H9 (cell line): ENCODE data around the gene ACAD10. TPM values are rescaled to one million over a fixed set of nuclear protein-coding genes. Genes with fewer than 3 reads are reported as not detected.

Source experiments
- DNase-seq: peaks from one replicate; pipeline ENCODE4 v3.0.0-alpha.2; 2017
- H2AFZ ChIP-seq: one replicate; pipeline ENCODE4 v1.6.1; 2013; ENCODE audit warnings: mild to moderate bottlenecking, low read length, control low read depth, moderate library complexity
- H2AK5ac ChIP-seq: 2 replicates; pipeline ENCODE4 v1.6.1; 2013; ENCODE audit warnings: low read length, control low read depth, mixed read lengths; ENCODE audit not compliant: insufficient read length
- H2BK120ac ChIP-seq: one replicate; pipeline ENCODE4 v1.6.1; 2013; ENCODE audit warnings: low read depth, mild to moderate bottlenecking, low read length, control low read depth, inconsistent platforms; ENCODE audit not compliant: poor library complexity, severe bottlenecking
- H2BK12ac ChIP-seq: 2 replicates; pipeline ENCODE4 v1.6.1; 2013; ENCODE audit warnings: low read length, control low read depth, mixed read lengths, low read depth; ENCODE audit not compliant: insufficient read length
- H2BK15ac ChIP-seq: 2 replicates; pipeline ENCODE4 v1.6.1; 2013; ENCODE audit warnings: low read depth, low read length, control low read depth
- H2BK20ac ChIP-seq: one replicate; pipeline ENCODE4 v1.6.1; 2013; ENCODE audit warnings: low read depth, mild to moderate bottlenecking, low read length, control low read depth, inconsistent platforms; ENCODE audit not compliant: poor library complexity, severe bottlenecking
- H2BK5ac ChIP-seq: 2 replicates; pipeline ENCODE4 v1.6.1; 2013; ENCODE audit warnings: low read length, control low read depth, mixed read lengths; ENCODE audit not compliant: insufficient read length
- H3K14ac ChIP-seq: 2 replicates; pipeline ENCODE4 v1.6.1; 2013; ENCODE audit warnings: low read length, control low read depth; ENCODE audit not compliant: insufficient read depth
- H3K18ac ChIP-seq: 2 replicates; pipeline ENCODE4 v1.6.1; 2013; ENCODE audit warnings: low read depth, mild to moderate bottlenecking, mixed read lengths, low read length, control low read depth; ENCODE audit not compliant: insufficient read length
- H3K23ac ChIP-seq: 2 replicates; pipeline ENCODE4 v1.6.1; 2013; ENCODE audit warnings: low read length, control low read depth, mixed read lengths, low read depth; ENCODE audit not compliant: insufficient read length
- H3K23me2 ChIP-seq: 2 replicates; pipeline ENCODE4 v1.6.1; 2013; ENCODE audit warnings: low read depth, mild to moderate bottlenecking, mixed read lengths, low read length, control low read depth; ENCODE audit not compliant: insufficient read length, poor library complexity, severe bottlenecking
- H3K27ac ChIP-seq: 2 replicates; pipeline ENCODE4 v1.5.1; 2013; ENCODE audit warnings: low read length, control low read depth, mixed read lengths, low read depth; ENCODE audit not compliant: insufficient read length
- H3K27me3 ChIP-seq: 2 replicates; pipeline ENCODE4 v1.6.1; 2013; ENCODE audit warnings: low read length, control low read depth, inconsistent platforms; ENCODE audit not compliant: insufficient read depth
- H3K4ac ChIP-seq: 2 replicates; pipeline ENCODE4 v1.6.1; 2013; ENCODE audit warnings: low read depth, mild to moderate bottlenecking, control low read depth, inconsistent platforms, low read length, moderate library complexity
- H3K4me1 ChIP-seq: 2 replicates; pipeline ENCODE4 v1.6.1; 2013; ENCODE audit warnings: low read length, control low read depth, inconsistent platforms; ENCODE audit not compliant: insufficient read depth
- H3K4me2 ChIP-seq: 2 replicates; pipeline ENCODE4 v1.6.1; 2013; ENCODE audit warnings: low read length, control low read depth, mixed read lengths; ENCODE audit not compliant: insufficient read length, insufficient read depth
- H3K56ac ChIP-seq: 2 replicates; pipeline ENCODE4 v1.6.1; 2013; ENCODE audit warnings: low read depth, mild to moderate bottlenecking, mixed read lengths, low read length, control low read depth; ENCODE audit not compliant: insufficient read length
- H3K79me1 ChIP-seq: 2 replicates; pipeline ENCODE4 v1.6.1; 2013; ENCODE audit warnings: low read depth, mild to moderate bottlenecking, moderate library complexity, low read length, control low read depth, inconsistent platforms; ENCODE audit not compliant: insufficient read depth, poor library complexity, severe bottlenecking
- H3K79me2 ChIP-seq: 2 replicates; pipeline ENCODE4 v1.6.1; 2013; ENCODE audit warnings: low read length, control low read depth, inconsistent platforms; ENCODE audit not compliant: insufficient read depth
- H3K9ac ChIP-seq: 2 replicates; pipeline ENCODE4 v1.6.1; 2013; ENCODE audit warnings: low read length, control low read depth, mixed read lengths; ENCODE audit not compliant: insufficient read length; ENCODE audit errors: extremely low read depth
- H3K9me3 ChIP-seq: one replicate; pipeline ENCODE4 v1.6.1; 2013; ENCODE audit warnings: low read depth, low read length, inconsistent platforms; ENCODE audit not compliant: control insufficient read depth
- H3T11ph ChIP-seq: one replicate; pipeline ENCODE4 v1.6.1; 2013; ENCODE audit warnings: mild to moderate bottlenecking, low read length, control low read depth, inconsistent platforms
- H4K20me1 ChIP-seq: one replicate; pipeline ENCODE4 v1.6.1; 2013; ENCODE audit not compliant: control insufficient read depth, insufficient read length, insufficient read depth
- H4K5ac ChIP-seq: 2 replicates; pipeline ENCODE4 v1.6.1; 2013; ENCODE audit warnings: low read depth, mild to moderate bottlenecking, mixed read lengths, low read length, control low read depth; ENCODE audit not compliant: insufficient read length
- H4K8ac ChIP-seq: replicated peaks from 2 replicates; pipeline ENCODE4 v1.6.1; 2013; ENCODE audit warnings: low read length, control low read depth, mixed read lengths, low read depth; ENCODE audit not compliant: insufficient read length
- H4K91ac ChIP-seq: 2 replicates; pipeline ENCODE4 v1.6.1; 2013; ENCODE audit warnings: low read depth, mild to moderate bottlenecking, moderate library complexity, mixed read lengths, low read length, control low read depth; ENCODE audit not compliant: insufficient read length
- H3K27ac Mint-ChIP-seq, 3 experiments: 2 replicates in 2 of 3; 3 replicates in 1 of 3; pipeline ENCODE4 v1.8.0; 2020 to 2021; ENCODE audit warnings: mixed read lengths in 3 of 3, mild to moderate bottlenecking in 1 of 3, moderate library complexity in 1 of 3
- H3K27me3 Mint-ChIP-seq: 2 replicates; pipeline ENCODE4 v1.8.0; 2021; ENCODE audit warnings: low read depth, mild to moderate bottlenecking, moderate library complexity, mixed read lengths
- H3K36me3 Mint-ChIP-seq, 3 experiments: 2 replicates in 2 of 3; 3 replicates in 1 of 3; pipeline ENCODE4 v1.8.0; 2020 to 2021; ENCODE audit warnings: low read depth in 3 of 3, mixed read lengths in 3 of 3; ENCODE audit not compliant: insufficient read depth in 1 of 3
- H3K4me1 Mint-ChIP-seq, 2 experiments: 2 replicates each; pipeline ENCODE4 v1.8.0; 2020; ENCODE audit warnings: mixed read lengths in 2 of 2
- H3K4me3 Mint-ChIP-seq, 2 experiments: 2 replicates in 1 of 2; 3 replicates in 1 of 2; pipeline ENCODE4 v1.8.0; 2020 to 2021; ENCODE audit warnings: mild to moderate bottlenecking in 2 of 2, mixed read lengths in 2 of 2, moderate library complexity in 1 of 2
- H3K9me3 Mint-ChIP-seq, 2 experiments: 2 replicates in 1 of 2; 3 replicates in 1 of 2; pipeline ENCODE4 v1.8.0; 2020; ENCODE audit warnings: mild to moderate bottlenecking in 2 of 2, mixed read lengths in 2 of 2, moderate library complexity in 1 of 2
- CTCF ChIP-seq: fragments of 200-600 bp; sonication (generic); conservative IDR thresholded peaks from 3 replicates; pipeline ENCODE4 v1.8.0; 2021; ENCODE audit warnings: antibody characterized with exemption, mild to moderate bottlenecking
- WGBS: extraction: QIAGEN DNeasy Blood & Tissue Kit; methylation state at CpG from one replicate; pipeline ENCODE4 v1.1.7; 2013; ENCODE audit warnings: missing lambda C conversion rate, low lambda C conversion rate, mixed read lengths; ENCODE audit not compliant: insufficient read length; ENCODE audit errors: extremely low coverage; 5-methylcytosine and 5-hydroxymethylcytosine counted together
- total RNA-seq: library from RNA; stranded (reverse); gene quantifications from 2 replicates; pipeline ENCODE4 v1.2.1, GENCODE V29; 2021

The ACAD10 gene
- total RNA-seq, 1 experiment from 2014 or later, result 25.7 TPM

DNA sequence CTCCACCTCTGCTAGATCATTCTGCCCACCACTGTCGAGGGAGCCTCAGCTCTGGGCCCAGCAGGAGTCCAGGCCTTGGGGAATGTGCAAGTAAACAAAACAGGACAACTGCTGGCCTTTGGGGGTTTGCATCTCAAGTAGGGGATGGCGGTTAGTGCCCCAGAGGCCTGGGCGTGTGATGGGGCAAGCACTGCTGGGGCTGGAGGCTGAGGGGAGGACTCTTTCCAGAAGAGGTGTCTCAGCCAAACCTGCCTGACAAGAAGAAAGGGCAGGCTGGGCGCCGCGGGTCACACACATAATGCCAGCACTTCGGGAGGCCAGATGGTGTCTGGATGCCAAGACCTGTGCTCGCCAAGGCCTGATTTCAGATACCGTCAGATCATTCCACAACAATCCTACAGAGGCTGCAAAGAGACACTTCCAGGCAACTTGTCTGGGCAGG, 72.3 kb downstream of the ACAD10 start:
- H2AK5ac ChIP-seq, result no peak overlapping the region
- H3K79me1 ChIP-seq, result no peaks in the 10 kb centered on the region
- H3K23me2 ChIP-seq, result no peaks in the 10 kb centered on the region
- no peak overlapping the region for H3K14ac ChIP-seq
- no peak overlapping the region for H3K4me2 ChIP-seq
- WGBS, result no CpG with 5 or more reads among the region's 9 CpGs
- no peak overlapping the region for H3K18ac ChIP-seq
- no peak overlapping the region for H3K23ac ChIP-seq
- Mint-ChIP-seq H3K4me3 (no peak overlapping the region), H3K9me3 (no peaks in the 10 kb centered on the region), H3K36me3 (peaks cover 3 to 10% (median 7%) of the 10 kb centered on the region in 3 experiments; a peak in 3 of 7 replicates), H3K27ac (peak overlapping the region; percentile 68 to 79 (median 77); a peak in 6 of 7 replicates), H3K4me1 (peaks cover 27 to 35% of the 10 kb centered on the region in 2 experiments), H3K27me3 (no peaks in the 10 kb centered on the region; the same call in 1 of the 2 replicates)
- H3K27me3 ChIP-seq, result no peaks in the 10 kb centered on the region
- no peak overlapping the region for H2BK5ac ChIP-seq
- no peak overlapping the region for H2AFZ ChIP-seq
- H3K79me2 ChIP-seq, result no peaks in the 10 kb centered on the region
- H2BK120ac ChIP-seq, result no peak overlapping the region
- H4K8ac ChIP-seq, result no peak overlapping the region
- H3K27ac ChIP-seq, result no peak overlapping the region
- H2BK12ac ChIP-seq, result no peak overlapping the region
- no peak overlapping the region for H4K5ac ChIP-seq
- TF ChIP-seq CTCF, result no peak
- DNase-seq, result peak; percentile 54
- H3K56ac ChIP-seq, result no peak overlapping the region
- no peaks in the 10 kb centered on the region for H3K9me3 ChIP-seq
- H4K20me1 ChIP-seq, result no peaks in the 10 kb centered on the region
- no peak overlapping the region for H3T11ph ChIP-seq
- no peaks in the 10 kb centered on the region for H3K4me1 ChIP-seq
- no peak overlapping the region for H3K9ac ChIP-seq
- no peak overlapping the region for H2BK20ac ChIP-seq
- no peak overlapping the region for H3K4ac ChIP-seq
- no peak overlapping the region for H4K91ac ChIP-seq
- H2BK15ac ChIP-seq, result no peak overlapping the region
